Ovary (tissue), 9 donors: ENCODE data around the gene SLAIN2. TPM values are rescaled to one million over a fixed set of nuclear protein-coding genes. Genes with fewer than 3 reads are reported as not detected.

Experiments used
- DNase-seq, 5 donors: peaks; one replicate each; pipeline ENCODE4 v3.0.0-alpha.2; 2019 to 2020
- H3K27ac ChIP-seq, 2 donors: fragments of 200-600 bp; one replicate each; pipeline versions ENCODE4 v1.5.1 to v1.8.0; 2019 to 2022
- H3K27me3 ChIP-seq: fragments of 200-600 bp; one replicate; pipeline ENCODE4 v1.8.0; 2022
- H3K36me3 ChIP-seq: fragments of 200-600 bp; sonication (generic); one replicate; pipeline ENCODE4 v1.5.1; 2019
- H3K4me1 ChIP-seq: one replicate; pipeline ENCODE4 v1.8.1; 2013; ENCODE audit warnings: mild to moderate bottlenecking, moderate library complexity; ENCODE audit not compliant: insufficient read depth
- H3K4me3 ChIP-seq: fragments of 200-600 bp; sonication (generic); one replicate; pipeline ENCODE4 v1.5.1; 2017
- H3K9me3 ChIP-seq, 2 donors: fragments of 200-600 bp in 1 of 2; sonication (generic) in 1 of 2; one replicate each; pipeline versions ENCODE4 v1.5.1 to v1.8.1; 2013 to 2019; ENCODE audit warnings: mild to moderate bottlenecking in 1 of 2, moderate library complexity in 1 of 2
- EP300 ChIP-seq: sonication (generic); formaldehyde crosslinking; IDR thresholded peaks from one replicate; pipeline ENCODE4 v1.6.1; 2017; ENCODE audit warnings: antibody characterized with exemption
- POLR2A ChIP-seq: fragments of 450-650 bp; IDR thresholded peaks from one replicate; pipeline ENCODE4 v1.6.1; 2017; ENCODE audit warnings: antibody characterized with exemption, mild to moderate bottlenecking, moderate library complexity
- WGBS, 3 donors: extraction: QIAGEN DNeasy Blood & Tissue Kit in 1 of 3; methylation state at CpG; one replicate each; pipeline versions ENCODE4 v1.1.5 to v1.1.7; 2013 to 2017; 5-methylcytosine and 5-hydroxymethylcytosine counted together
- intact Hi-C, 4 donors: fragments of 100-400 bp; cut with DNase I; formaldehyde crosslinking; loops; one replicate each; pipeline versions ENCODE4 v1.11.0 to v1.15.1; 2022 to 2023
- polyA plus RNA-seq, 2 donors: library from polyadenylated mRNA; stranded (reverse); fragments of 200-250 nt in 1 of 2; fragments of 350-450 nt in 1 of 2; fragmentation: Illumina TruSeq in 1 of 2; extraction: RNeasy Lipid Tissue Mini Kit (QIAGEN cat#74804) in 1 of 2; gene quantifications; one replicate each; pipeline ENCODE4 v1.2.3, GENCODE V29; 2013 to 2014
- total RNA-seq, 7 donors: library from RNA; depleted of rRNA in 2 of 7; stranded (reverse); fragments of >200 nt in 2 of 7; fragmentation: NEBNext Ultra II Directional in 3 of 7; extraction: Animal tissue kit (Norgen Biotek cat#: 25700) in 3 of 7; gene quantifications; one replicate each; pipeline versions ENCODE4 v1.1.0 to v1.2.4, GENCODE V29; 2016 to 2023
- TF ChIP-seq, protein P1 (sequence below), 3 donors: fragments of 450-650 bp in 2 of 3; fragments of 200-600 bp in 1 of 3; IDR thresholded peaks; one replicate each; pipeline versions ENCODE4 v1.5.1 to v1.8.0; 2016 to 2022; ENCODE audit warnings: antibody characterized with exemption in 3 of 3, mild to moderate bottlenecking in 1 of 3
- donor health status: DM: no; HTN: no; CAD: no; lungs with moderate emphysema.
- donor health status: DM: no; HTN: no; CAD: no.
- donor health status: Bipolar disorder and iron deficiency.
- donor health status: DM: yes; HTN: yes; CAD: no.
- donor health status: DM: no; HTN: no; CAD: no.
- donor health status: DM: yes; HTN: yes; CAD: no.

The SLAIN2 gene
- total and polyA plus RNA-seq, 9 donors: 38.2 to 133 (median 81.7) TPM

DNA sequence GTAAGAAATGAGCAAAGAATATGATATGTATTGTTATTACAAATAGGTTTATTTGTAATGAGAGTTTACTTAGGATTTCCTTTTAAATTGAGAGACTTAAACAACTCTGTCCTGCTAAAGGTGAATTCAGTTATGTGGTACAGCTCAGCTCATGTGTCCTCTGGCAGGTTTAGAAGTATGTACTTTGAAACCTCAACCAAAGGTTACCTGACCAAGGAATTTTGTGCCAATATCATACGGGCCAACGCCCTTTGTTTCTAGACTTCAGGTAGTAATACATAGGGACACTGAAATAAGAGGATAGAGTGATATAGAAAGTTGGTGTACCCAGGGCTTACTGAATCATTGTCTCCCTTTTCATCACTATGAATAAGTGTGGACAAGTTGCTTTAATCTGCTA lies 25.7 kb downstream of the SLAIN2 start:
- Histone ChIP-seq H3K36me3 (no peaks in the 10 kb centered on the region), H3K27me3 (no peaks in the 10 kb centered on the region), H3K4me1 (no peaks in the 10 kb centered on the region), H3K27ac (no peak overlapping the region), H3K9me3 (no peaks in the 10 kb centered on the region), H3K4me3 (no peak overlapping the region)
- DNase-seq: no peak
- no peak for TF ChIP-seq EP300
- no peak for TF ChIP-seq POLR2A
- TF ChIP-seq, protein P1, sequence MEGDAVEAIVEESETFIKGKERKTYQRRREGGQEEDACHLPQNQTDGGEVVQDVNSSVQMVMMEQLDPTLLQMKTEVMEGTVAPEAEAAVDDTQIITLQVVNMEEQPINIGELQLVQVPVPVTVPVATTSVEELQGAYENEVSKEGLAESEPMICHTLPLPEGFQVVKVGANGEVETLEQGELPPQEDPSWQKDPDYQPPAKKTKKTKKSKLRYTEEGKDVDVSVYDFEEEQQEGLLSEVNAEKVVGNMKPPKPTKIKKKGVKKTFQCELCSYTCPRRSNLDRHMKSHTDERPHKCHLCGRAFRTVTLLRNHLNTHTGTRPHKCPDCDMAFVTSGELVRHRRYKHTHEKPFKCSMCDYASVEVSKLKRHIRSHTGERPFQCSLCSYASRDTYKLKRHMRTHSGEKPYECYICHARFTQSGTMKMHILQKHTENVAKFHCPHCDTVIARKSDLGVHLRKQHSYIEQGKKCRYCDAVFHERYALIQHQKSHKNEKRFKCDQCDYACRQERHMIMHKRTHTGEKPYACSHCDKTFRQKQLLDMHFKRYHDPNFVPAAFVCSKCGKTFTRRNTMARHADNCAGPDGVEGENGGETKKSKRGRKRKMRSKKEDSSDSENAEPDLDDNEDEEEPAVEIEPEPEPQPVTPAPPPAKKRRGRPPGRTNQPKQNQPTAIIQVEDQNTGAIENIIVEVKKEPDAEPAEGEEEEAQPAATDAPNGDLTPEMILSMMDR (IDR thresholded peaks at IDR 0.05): no peak
- whole genome bisulfite sequencing, 3 donors: 89 to 92% (median 89%) methylated on average over 2 of the region's 2 CpGs
- intact Hi-C loops: no loop called here

- Histone ChIP-seq H3K27ac (no peak overlapping the region), H3K36me3 (no peaks in the 10 kb centered on the region), H3K4me3 (no peak overlapping the region), H3K4me1 (no peaks in the 10 kb centered on the region), H3K27me3 (no peaks in the 10 kb centered on the region), H3K9me3 (no peaks in the 10 kb centered on the region)
- DNase-seq: no peak
- intact Hi-C loops: no loop called here
- TF ChIP-seq, protein P1 (IDR thresholded peaks at IDR 0.05): no peak
- TF ChIP-seq EP300: no peak
- no peak for TF ChIP-seq POLR2A
Observed at GRCh38 chr4:48368389-48368788, 27.1 kb downstream of the SLAIN2 start.

DNA sequence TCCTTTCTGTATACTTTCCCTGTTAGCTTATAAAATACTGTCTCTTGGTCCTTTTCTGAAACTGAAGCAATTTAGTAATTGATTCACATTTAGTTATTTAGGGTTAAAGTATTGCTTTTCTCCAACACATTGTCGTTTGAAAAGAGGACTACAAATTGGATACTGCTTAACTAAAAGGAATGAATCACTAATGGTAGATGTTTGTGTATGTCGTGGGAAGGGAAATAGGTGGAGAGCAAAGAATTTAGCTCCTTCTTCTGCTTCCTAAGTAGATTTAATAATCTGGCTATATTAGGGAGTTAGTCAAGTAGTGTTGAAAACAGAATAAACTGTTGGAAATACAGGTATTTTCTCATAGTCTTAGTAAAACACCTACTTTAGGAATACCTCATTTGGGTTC lies 27.9 kb downstream of the SLAIN2 start:
- Histone ChIP-seq H3K36me3 (no peaks in the 10 kb centered on the region), H3K27ac (no peak overlapping the region), H3K4me1 (no peaks in the 10 kb centered on the region), H3K4me3 (no peak overlapping the region), H3K27me3 (no peaks in the 10 kb centered on the region), H3K9me3 (no peaks in the 10 kb centered on the region)
- TF ChIP-seq, protein P1 (IDR thresholded peaks at IDR 0.05): no peak
- no peak for TF ChIP-seq POLR2A
- TF ChIP-seq EP300: no peak
- WGBS, 3 donors: 29 to 43% (median 32%) methylated on average over 2 of the region's 2 CpGs
- intact Hi-C loops: no loop called here
- DNase-seq: no peak

DNA sequence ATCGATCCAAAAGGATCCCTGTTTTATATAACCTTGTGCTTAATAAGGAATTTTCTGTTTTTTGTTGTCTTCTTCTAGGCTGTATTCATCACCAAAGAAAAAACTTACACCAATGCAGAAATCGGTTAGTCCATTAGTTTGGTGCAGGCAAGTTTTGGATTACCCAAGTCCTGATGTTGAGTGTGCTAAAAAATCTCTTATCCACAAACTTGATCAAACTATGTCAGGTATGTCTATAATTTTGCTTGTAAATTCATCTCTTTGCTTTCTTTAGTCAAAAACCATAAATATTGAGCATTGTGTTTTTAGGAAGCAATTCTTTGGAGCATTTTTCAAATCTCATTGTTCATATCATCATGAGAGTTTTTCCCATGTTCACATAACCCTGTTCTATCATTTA lies 28.4 kb downstream of the SLAIN2 start:
- intact Hi-C loops: no loop called here
- Histone ChIP-seq H3K4me3 (no peak overlapping the region), H3K27ac (no peak overlapping the region), H3K4me1 (no peaks in the 10 kb centered on the region), H3K36me3 (no peaks in the 10 kb centered on the region), H3K9me3 (no peaks in the 10 kb centered on the region), H3K27me3 (no peaks in the 10 kb centered on the region)
- DNase-seq: no peak
- 77 to 83% (median 78%) methylated on average over 2 of the region's 2 CpGs for WGBS, 3 donors
- TF ChIP-seq EP300 (no peak), POLR2A (no peak)
- TF ChIP-seq, protein P1 (IDR thresholded peaks at IDR 0.05): no peak
